Measurements from ENCODE around the gene ODF2L.

ODF2L gene

GRCh38 chr1:86423473-86423872 lies 27.4 kb upstream of the ODF2L start:
- TF ChIP-seq RAD21 (IDR thresholded peaks at IDR 0.05; ENCODE audit: low read depth) (no peak), ZBTB7A (IDR thresholded peaks at IDR 0.05; ENCODE audit: low read depth) (no peak), YY1 (IDR thresholded peaks at IDR 0.05; ENCODE audit: low read depth) (no peak), TAF1 (IDR thresholded peaks at IDR 0.05; ENCODE audit: low read depth) (no peak), CREB1 (IDR thresholded peaks at IDR 0.05; ENCODE audit: low read depth) (no peak), REST (IDR thresholded peaks at IDR 0.05; ENCODE audit: low read depth) (no peak), FOXM1 (IDR thresholded peaks at IDR 0.05; ENCODE audit: borderline replicate concordance, low read depth) (no peak)

DNA sequence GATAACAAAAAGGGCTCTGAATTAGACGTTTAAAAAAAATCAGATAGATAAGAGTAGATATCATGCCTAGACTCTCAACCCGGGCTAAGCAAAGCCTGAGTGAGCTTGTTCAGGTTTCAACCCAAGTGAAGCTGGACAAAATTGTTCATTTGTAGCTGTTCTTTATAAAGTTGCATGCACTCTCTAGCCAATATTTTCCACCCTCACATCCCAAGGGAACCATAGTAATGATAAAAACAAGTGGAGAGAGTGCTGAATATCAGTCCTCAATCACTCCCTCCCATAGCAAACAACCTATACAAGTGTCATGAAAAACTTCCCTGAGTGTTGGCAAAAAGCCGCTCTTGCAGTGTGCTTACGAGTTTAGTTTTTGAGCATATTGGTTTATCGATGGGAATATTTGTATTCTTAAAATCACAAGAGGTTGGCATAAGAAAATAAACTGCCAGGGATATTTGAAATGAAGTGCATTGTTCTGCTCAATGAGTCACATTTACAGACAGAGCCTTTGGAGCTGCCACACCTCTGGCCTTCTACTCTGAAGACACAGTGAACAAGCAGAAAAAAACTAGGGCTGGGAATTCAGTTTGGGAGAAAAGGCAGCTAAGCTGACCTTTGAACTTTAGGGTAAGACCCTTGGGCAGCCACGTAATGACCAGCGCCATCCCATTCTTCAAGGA lies 25.6 kb upstream of the ODF2L start:
- TF ChIP-seq REST (IDR thresholded peaks at IDR 0.05; ENCODE audit: low read depth) (no peak), ZBTB7A (IDR thresholded peaks at IDR 0.05; ENCODE audit: low read depth) (no peak), TAF1 (IDR thresholded peaks at IDR 0.05; ENCODE audit: low read depth) (no peak), FOXM1 (IDR thresholded peaks at IDR 0.05; ENCODE audit: borderline replicate concordance, low read depth) (no peak), NFIC (IDR thresholded peaks at IDR 0.05) (no peak)

- TF ChIP-seq, protein P1, sequence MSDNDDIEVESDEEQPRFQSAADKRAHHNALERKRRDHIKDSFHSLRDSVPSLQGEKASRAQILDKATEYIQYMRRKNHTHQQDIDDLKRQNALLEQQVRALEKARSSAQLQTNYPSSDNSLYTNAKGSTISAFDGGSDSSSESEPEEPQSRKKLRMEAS (IDR thresholded peaks at IDR 0.05): no peak
- TF ChIP-seq RAD21 (IDR thresholded peaks at IDR 0.05; ENCODE audit: low read depth) (peak; percentile 67), USF1 (IDR thresholded peaks at IDR 0.05) (no peak), TEAD4 (IDR thresholded peaks at IDR 0.05) (0 out of 2 replicates have a peak, but pooled peaks have one; percentile 9), YY1 (IDR thresholded peaks at IDR 0.05; ENCODE audit: low read depth) (0 out of 2 replicates have a peak, but pooled peaks have one; percentile 13), ZBTB7A (IDR thresholded peaks at IDR 0.05; ENCODE audit: low read depth) (no peak), CEBPB (IDR thresholded peaks at IDR 0.05) (no peak), FOXM1 (IDR thresholded peaks at IDR 0.05; ENCODE audit: borderline replicate concordance, low read depth) (no peak)
Measured at GRCh38 chr1:86419277-86419903, 23.3 kb upstream of the ODF2L start.

GRCh38 chr1:86416343-86416742 lies 20.2 kb upstream of the ODF2L start:
- TF ChIP-seq USF1 (IDR thresholded peaks at IDR 0.05) (peak; percentile 90), RAD21 (IDR thresholded peaks at IDR 0.05; ENCODE audit: low read depth) (no peak), CREB1 (IDR thresholded peaks at IDR 0.05; ENCODE audit: low read depth) (no peak), CEBPB (IDR thresholded peaks at IDR 0.05) (no peak), ZBTB7A (IDR thresholded peaks at IDR 0.05; ENCODE audit: low read depth) (no peak), NFIC (IDR thresholded peaks at IDR 0.05) (peak; percentile 64)
- TF ChIP-seq, protein P1 (IDR thresholded peaks at IDR 0.05): peak; percentile 66

GRCh38 chr1:86410879-86411278 lies 14.8 kb upstream of the ODF2L start:
- TF ChIP-seq FOXM1 (IDR thresholded peaks at IDR 0.05; ENCODE audit: borderline replicate concordance, low read depth) (no peak), EGR1 (IDR thresholded peaks at IDR 0.05) (no peak), REST (IDR thresholded peaks at IDR 0.05; ENCODE audit: low read depth) (no peak), NFIC (IDR thresholded peaks at IDR 0.05) (no peak), ZBTB7A (IDR thresholded peaks at IDR 0.05; ENCODE audit: low read depth) (no peak), TAF1 (IDR thresholded peaks at IDR 0.05; ENCODE audit: low read depth) (no peak), YY1 (IDR thresholded peaks at IDR 0.05; ENCODE audit: low read depth) (no peak), TEAD4 (IDR thresholded peaks at IDR 0.05) (no peak), EP300 (IDR thresholded peaks at IDR 0.05; ENCODE audit: borderline replicate concordance) (no peak), TCF12 (IDR thresholded peaks at IDR 0.05; ENCODE audit: low read depth) (no peak), RAD21 (IDR thresholded peaks at IDR 0.05; ENCODE audit: low read depth) (no peak), USF1 (IDR thresholded peaks at IDR 0.05) (no peak), CREB1 (IDR thresholded peaks at IDR 0.05; ENCODE audit: low read depth) (no peak), CEBPB (IDR thresholded peaks at IDR 0.05) (no peak)
- TF ChIP-seq, protein P1 (IDR thresholded peaks at IDR 0.05): no peak
